GM12878 (cell line): ENCODE measurements around the gene ACVR1B. TPM values are rescaled to one million over a fixed set of nuclear protein-coding genes. Genes with fewer than 3 reads are reported as not detected.

Experiments
- BHLHE40 ChIP-seq, 2 experiments: fragments of 450-650 bp in 1 of 2; IDR thresholded peaks; 2 replicates each; pipeline ENCODE4 v1.6.1; 2011 to 2017; ENCODE audit warnings: low read depth in 2 of 2, borderline replicate concordance in 1 of 2, improper control_type of control experiment in 1 of 2, low read length in 1 of 2, mild to moderate bottlenecking in 1 of 2
- IRF4 ChIP-seq: IDR thresholded peaks from 2 replicates; pipeline ENCODE4 v1.6.1; 2011; ENCODE audit warnings: low read depth, low read length
- MTA2 ChIP-seq: fragments of 450-650 bp; IDR thresholded peaks from 2 replicates; pipeline ENCODE4 v1.6.1; 2016; ENCODE audit warnings: low read depth, mild to moderate bottlenecking, moderate library complexity
- NFYB ChIP-seq: IDR thresholded peaks from 2 replicates; pipeline ENCODE4 v1.6.1; 2011; ENCODE audit warnings: low read depth, mild to moderate bottlenecking, low read length, improper control_type of control experiment, moderate library complexity; ENCODE audit not compliant: insufficient read depth
- NR2C2 ChIP-seq: IDR thresholded peaks from 2 replicates; pipeline ENCODE4 v1.6.1; 2011; ENCODE audit warnings: borderline replicate concordance, low read depth; ENCODE audit not compliant: control insufficient read depth, insufficient read length
- PAX8 ChIP-seq: fragments of 450-650 bp; IDR thresholded peaks from 2 replicates; pipeline ENCODE4 v1.6.1; 2017; ENCODE audit warnings: mild to moderate bottlenecking, moderate library complexity
- POLR2A ChIP-seq: IDR thresholded peaks from 2 replicates; pipeline ENCODE4 v1.6.1; 2011; ENCODE audit warnings: low read depth, mild to moderate bottlenecking, low read length
- RBBP5 ChIP-seq: fragments of 200-600 bp; sonication (generic); conservative IDR thresholded peaks from 2 replicates; pipeline ENCODE4 v1.6.1; 2016
- RELB ChIP-seq: fragments of 450-650 bp; IDR thresholded peaks from 2 replicates; pipeline ENCODE4 v1.6.1; 2017; ENCODE audit warnings: low read depth, mild to moderate bottlenecking, moderate library complexity
- SMAD1 ChIP-seq: fragments of 450-650 bp; IDR thresholded peaks from 2 replicates; pipeline ENCODE4 v1.6.1; 2018; ENCODE audit warnings: mild to moderate bottlenecking, low read depth; ENCODE audit not compliant: partially characterized antibody
- SMAD5 ChIP-seq: IDR thresholded peaks from 2 replicates; pipeline ENCODE4 v1.6.1; 2016; ENCODE audit warnings: antibody characterized with exemption, low read depth
- SRF ChIP-seq, 2 experiments: IDR thresholded peaks; 2 replicates each; pipeline ENCODE4 v1.6.1; 2011; ENCODE audit warnings: low read depth in 2 of 2, low read length in 2 of 2, mild to moderate bottlenecking in 1 of 2, moderate library complexity in 1 of 2
- TBL1XR1 ChIP-seq: IDR thresholded peaks from 2 replicates; pipeline ENCODE4 v1.6.1; 2012; ENCODE audit warnings: low read depth, low read length, improper control_type of control experiment
- TCF3 ChIP-seq: IDR thresholded peaks from 2 replicates; pipeline ENCODE4 v1.6.1; 2012; ENCODE audit warnings: low read depth, mild to moderate bottlenecking, low read length, borderline replicate concordance; ENCODE audit not compliant: insufficient read depth
- USF2 ChIP-seq: IDR thresholded peaks from 2 replicates; pipeline ENCODE4 v1.6.1; 2011; ENCODE audit warnings: low read depth, low read length, improper control_type of control experiment, borderline replicate concordance
- YY1 ChIP-seq: IDR thresholded peaks from 2 replicates; pipeline ENCODE4 v1.6.1; 2011; ENCODE audit warnings: low read depth, mild to moderate bottlenecking, low read length
- polyA plus RNA-seq, 11 experiments: library from polyadenylated mRNA; depleted of rRNA in 4 of 11; unstranded in 6 of 11; stranded (reverse) in 5 of 11; fragments of >200 nt; fragmentation: Nextera tagmentation in 4 of 11; fragmentation: Illumina TruSeq in 1 of 11; extraction: Ambion mirVana in 4 of 11; extraction: Trizol in 1 of 11; gene quantifications; 1 replicate in 1 of 11; 2 replicates in 10 of 11; pipeline versions ENCODE4 v1.2.1 to v1.2.3, GENCODE V29; 2011 to 2016; ENCODE audit warnings: inconsistent platforms in 2 of 11, missing spikeins in 2 of 11, low read depth in 1 of 11
- total RNA-seq, 4 experiments: library from RNA; depleted of rRNA in 3 of 4; stranded (reverse); fragments of >200 nt in 3 of 4; fragmentation: Illumina TruSeq in 1 of 4; extraction: Trizol in 1 of 4; gene quantifications; 2 replicates each; pipeline versions ENCODE4 v1.2.1 to v1.2.3, GENCODE V29; 2013 to 2021
- TF ChIP-seq, protein P1 (sequence below): IDR thresholded peaks from 2 replicates; pipeline ENCODE4 v1.6.1; 2012; ENCODE audit warnings: improper control_type of control experiment, low read depth, low read length; ENCODE audit not compliant: insufficient replicate concordance
- TF ChIP-seq, protein P2 (sequence below): fragments of 450-650 bp; IDR thresholded peaks from 2 replicates; pipeline ENCODE4 v1.6.1; 2017; ENCODE audit warnings: mild to moderate bottlenecking

ACVR1B gene
- total and polyA plus RNA-seq, 10 of the 15 experiments (the other 5 are each of a cell fraction or from before 2014, with no cell fraction given), result 0.02 to 0.69 (median 0.16) TPM; not detected in 2

- TF ChIP-seq SMAD5 (no peak), PAX8 (no peak), NR2C2 (no peak), RBBP5 (no peak), MTA2 (peak; percentile 81), POLR2A (no peak), USF2 (no peak), RELB (peak; percentile 52; the same call in 1 of the 2 replicates), SMAD1 (no peak), IRF4 (no peak), SRF (IDR thresholded peaks at IDR 0.05; ENCODE audit: low read depth in 2 of 2, low read length in 2 of 2) (no peak), TCF3 (no peak), NFYB (no peak), YY1 (no peak), BHLHE40 (IDR thresholded peaks at IDR 0.05; ENCODE audit: borderline replicate concordance in 1 of 2, low read depth in 2 of 2, low read length in 1 of 2) (peak; percentile 7 to 84; a peak in 2 of 4 replicates), TBL1XR1 (no peak)
- TF ChIP-seq, protein P1, sequence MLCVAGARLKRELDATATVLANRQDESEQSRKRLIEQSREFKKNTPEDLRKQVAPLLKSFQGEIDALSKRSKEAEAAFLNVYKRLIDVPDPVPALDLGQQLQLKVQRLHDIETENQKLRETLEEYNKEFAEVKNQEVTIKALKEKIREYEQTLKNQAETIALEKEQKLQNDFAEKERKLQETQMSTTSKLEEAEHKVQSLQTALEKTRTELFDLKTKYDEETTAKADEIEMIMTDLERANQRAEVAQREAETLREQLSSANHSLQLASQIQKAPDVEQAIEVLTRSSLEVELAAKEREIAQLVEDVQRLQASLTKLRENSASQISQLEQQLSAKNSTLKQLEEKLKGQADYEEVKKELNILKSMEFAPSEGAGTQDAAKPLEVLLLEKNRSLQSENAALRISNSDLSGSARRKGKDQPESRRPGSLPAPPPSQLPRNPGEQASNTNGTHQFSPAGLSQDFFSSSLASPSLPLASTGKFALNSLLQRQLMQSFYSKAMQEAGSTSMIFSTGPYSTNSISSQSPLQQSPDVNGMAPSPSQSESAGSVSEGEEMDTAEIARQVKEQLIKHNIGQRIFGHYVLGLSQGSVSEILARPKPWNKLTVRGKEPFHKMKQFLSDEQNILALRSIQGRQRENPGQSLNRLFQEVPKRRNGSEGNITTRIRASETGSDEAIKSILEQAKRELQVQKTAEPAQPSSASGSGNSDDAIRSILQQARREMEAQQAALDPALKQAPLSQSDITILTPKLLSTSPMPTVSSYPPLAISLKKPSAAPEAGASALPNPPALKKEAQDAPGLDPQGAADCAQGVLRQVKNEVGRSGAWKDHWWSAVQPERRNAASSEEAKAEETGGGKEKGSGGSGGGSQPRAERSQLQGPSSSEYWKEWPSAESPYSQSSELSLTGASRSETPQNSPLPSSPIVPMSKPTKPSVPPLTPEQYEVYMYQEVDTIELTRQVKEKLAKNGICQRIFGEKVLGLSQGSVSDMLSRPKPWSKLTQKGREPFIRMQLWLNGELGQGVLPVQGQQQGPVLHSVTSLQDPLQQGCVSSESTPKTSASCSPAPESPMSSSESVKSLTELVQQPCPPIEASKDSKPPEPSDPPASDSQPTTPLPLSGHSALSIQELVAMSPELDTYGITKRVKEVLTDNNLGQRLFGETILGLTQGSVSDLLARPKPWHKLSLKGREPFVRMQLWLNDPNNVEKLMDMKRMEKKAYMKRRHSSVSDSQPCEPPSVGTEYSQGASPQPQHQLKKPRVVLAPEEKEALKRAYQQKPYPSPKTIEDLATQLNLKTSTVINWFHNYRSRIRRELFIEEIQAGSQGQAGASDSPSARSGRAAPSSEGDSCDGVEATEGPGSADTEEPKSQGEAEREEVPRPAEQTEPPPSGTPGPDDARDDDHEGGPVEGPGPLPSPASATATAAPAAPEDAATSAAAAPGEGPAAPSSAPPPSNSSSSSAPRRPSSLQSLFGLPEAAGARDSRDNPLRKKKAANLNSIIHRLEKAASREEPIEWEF, result no peak
- TF ChIP-seq, protein P2, sequence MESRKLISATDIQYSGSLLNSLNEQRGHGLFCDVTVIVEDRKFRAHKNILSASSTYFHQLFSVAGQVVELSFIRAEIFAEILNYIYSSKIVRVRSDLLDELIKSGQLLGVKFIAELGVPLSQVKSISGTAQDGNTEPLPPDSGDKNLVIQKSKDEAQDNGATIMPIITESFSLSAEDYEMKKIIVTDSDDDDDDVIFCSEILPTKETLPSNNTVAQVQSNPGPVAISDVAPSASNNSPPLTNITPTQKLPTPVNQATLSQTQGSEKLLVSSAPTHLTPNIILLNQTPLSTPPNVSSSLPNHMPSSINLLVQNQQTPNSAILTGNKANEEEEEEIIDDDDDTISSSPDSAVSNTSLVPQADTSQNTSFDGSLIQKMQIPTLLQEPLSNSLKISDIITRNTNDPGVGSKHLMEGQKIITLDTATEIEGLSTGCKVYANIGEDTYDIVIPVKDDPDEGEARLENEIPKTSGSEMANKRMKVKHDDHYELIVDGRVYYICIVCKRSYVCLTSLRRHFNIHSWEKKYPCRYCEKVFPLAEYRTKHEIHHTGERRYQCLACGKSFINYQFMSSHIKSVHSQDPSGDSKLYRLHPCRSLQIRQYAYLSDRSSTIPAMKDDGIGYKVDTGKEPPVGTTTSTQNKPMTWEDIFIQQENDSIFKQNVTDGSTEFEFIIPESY, result no peak
These were observed 54.6 kb downstream of the ACVR1B start (continued) for GRCh38 chr12:52005903-52006703.
